HL-60 (cell line): ENCODE measurements around the gene VAMP5.
"Not testable (repeated sequence)": the region's sequence is repeated elsewhere in the genome, so short reads cannot be mapped to it uniquely, and the experiment has no call there.

ENCODE experiments used
- POLR2AphosphoS5 ChIP-seq: IDR thresholded peaks from 2 replicates; pipeline ENCODE4 v1.6.1; 2012; ENCODE audit warnings: low read depth
- TF ChIP-seq, protein P1 (sequence below): IDR thresholded peaks from one replicate; pipeline ENCODE4 v1.5.1; 2011; ENCODE audit warnings: low read length, control low read depth, inconsistent platforms; ENCODE audit not compliant: insufficient read depth

DNA sequence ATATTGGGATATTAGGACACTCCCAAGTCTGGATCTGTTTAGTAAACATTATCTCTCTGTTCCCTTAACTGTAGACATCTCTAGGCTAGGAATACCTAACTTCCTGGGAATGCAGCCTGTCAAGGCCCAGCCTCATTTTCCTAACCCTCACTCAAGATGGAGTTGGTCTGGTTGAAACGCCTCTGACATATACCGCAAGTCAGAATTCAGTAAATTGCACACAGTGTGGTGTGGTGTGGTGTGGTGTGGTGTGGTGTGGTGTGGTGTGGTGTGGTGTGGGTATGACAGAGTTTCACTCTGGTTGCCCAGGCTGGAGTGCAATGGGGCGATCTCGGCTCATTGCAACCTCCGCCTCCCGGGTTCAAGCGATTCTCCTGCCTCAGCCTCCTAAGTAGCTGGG, 30.5 kb downstream of the VAMP5 start:
- TF ChIP-seq, protein P1, sequence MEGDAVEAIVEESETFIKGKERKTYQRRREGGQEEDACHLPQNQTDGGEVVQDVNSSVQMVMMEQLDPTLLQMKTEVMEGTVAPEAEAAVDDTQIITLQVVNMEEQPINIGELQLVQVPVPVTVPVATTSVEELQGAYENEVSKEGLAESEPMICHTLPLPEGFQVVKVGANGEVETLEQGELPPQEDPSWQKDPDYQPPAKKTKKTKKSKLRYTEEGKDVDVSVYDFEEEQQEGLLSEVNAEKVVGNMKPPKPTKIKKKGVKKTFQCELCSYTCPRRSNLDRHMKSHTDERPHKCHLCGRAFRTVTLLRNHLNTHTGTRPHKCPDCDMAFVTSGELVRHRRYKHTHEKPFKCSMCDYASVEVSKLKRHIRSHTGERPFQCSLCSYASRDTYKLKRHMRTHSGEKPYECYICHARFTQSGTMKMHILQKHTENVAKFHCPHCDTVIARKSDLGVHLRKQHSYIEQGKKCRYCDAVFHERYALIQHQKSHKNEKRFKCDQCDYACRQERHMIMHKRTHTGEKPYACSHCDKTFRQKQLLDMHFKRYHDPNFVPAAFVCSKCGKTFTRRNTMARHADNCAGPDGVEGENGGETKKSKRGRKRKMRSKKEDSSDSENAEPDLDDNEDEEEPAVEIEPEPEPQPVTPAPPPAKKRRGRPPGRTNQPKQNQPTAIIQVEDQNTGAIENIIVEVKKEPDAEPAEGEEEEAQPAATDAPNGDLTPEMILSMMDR = not testable (repeated sequence)
- not testable (repeated sequence) for TF ChIP-seq POLR2AphosphoS5
